Left cardiac atrium (tissue), 4 donors: ENCODE results near the gene GPS1. TPM values are rescaled to one million over a fixed set of nuclear protein-coding genes. Genes with fewer than 3 reads are reported as not detected.

ENCODE experiments used
- ATAC-seq, 2 donors: fragments of 200-7000 bp; cut with Tn5 transposase; one replicate each; pipeline ENCODE4 v1.9.1; 2020; ENCODE audit warnings: mild to moderate bottlenecking in 2 of 2, moderate library complexity in 2 of 2
- DNase-seq: peaks from one replicate; pipeline ENCODE4 v3.0.0-alpha.2; 2020
- intact Hi-C, 2 donors: fragments of 100-400 bp; cut with DNase I; formaldehyde crosslinking; loops; one replicate each; pipeline versions ENCODE4 v1.14.1 to v1.15.1; 2022 to 2023
- total RNA-seq, 2 donors: library from RNA; stranded (reverse); fragmentation: NEBNext Ultra II Directional; extraction: Animal tissue kit (Norgen Biotek cat#: 25700); gene quantifications; one replicate each; pipeline ENCODE4 v1.2.1, GENCODE V29; 2021
- donor health status: DM: no; HTN: yes; CAD: no.
- donor health status: DM: no; HTN: yes; CAD: no; lungs with severe emphysema.
- donor health status: DM: yes; HTN: yes; CAD: no.
- donor health status: Dilated cardiomyopathy.

The GPS1 gene
- total RNA-seq, 2 donors from 2014 or later, result 72.2 to 79.3 TPM

GRCh38 chr17:82103553-82104451, 52.1 kb downstream of the GPS1 start:
- DNase-seq (peak; percentile 64), ATAC-seq (peak; percentile 7 to 18)
- intact Hi-C loops, result no loop called here

- intact Hi-C loops, result no loop called here
- DNase-seq, result peak; percentile 8
- no peak for ATAC-seq
Observed at GRCh38 chr17:82104797-82105416, 53.2 kb downstream of the GPS1 start.

- intact Hi-C loops, result no loop called here
- DNase-seq, result no peak
- no peak for ATAC-seq
Observed at GRCh38 chr17:82105417-82105881, 53.8 kb downstream of the GPS1 start.

- no peak for DNase-seq
- intact Hi-C loops, result no loop called here
- ATAC-seq, result peak; percentile 16 to 52
Observed at GRCh38 chr17:82105882-82106687, 54.4 kb downstream of the GPS1 start.

- DNase-seq, result no peak
- intact Hi-C loops, result no loop called here
- ATAC-seq, result peak; percentile 1 to 42
Observed at GRCh38 chr17:82106688-82107305, 55.1 kb downstream of the GPS1 start.

Other genes starting within 250 kb of the GPS1 start
- gene GCGR, start 247.7 kb upstream of the GPS1 start, total RNA-seq, result not detected
- gene MCRIP1, start 218.6 kb upstream of the GPS1 start, total RNA-seq, result 10 to 100 TPM; 83.9 to 98.0 TPM
- not detected for gene PPP1R27, start 216.8 kb upstream of the GPS1 start, total RNA-seq
- 100 to 1,000 TPM; 403 to 414 TPM for gene P4HB, start 191.4 kb upstream of the GPS1 start, total RNA-seq
- 100 to 1,000 TPM; 168 to 252 TPM for gene ARHGDIA, start 180.6 kb upstream of the GPS1 start, total RNA-seq
- 10 to 100 TPM; 33.7 to 45.2 TPM for gene ALYREF, start 160.3 kb upstream of the GPS1 start, total RNA-seq
- gene ANAPC11, start 160.2 kb upstream of the GPS1 start, total RNA-seq, result 100 to 1,000 TPM; 133 to 155 TPM
- under 1 TPM; 0.21 to 0.24 TPM for gene NPB, start 149.7 kb upstream of the GPS1 start, total RNA-seq
- gene PCYT2, start 140.5 kb upstream of the GPS1 start, total RNA-seq, result 10 to 100 TPM; 21.8 to 22.2 TPM
- 1 to 10 TPM; 8.9 to 9.2 TPM for gene SIRT7, start 133.7 kb upstream of the GPS1 start, total RNA-seq
- 10 to 100 TPM; 20.9 to 25.1 TPM for gene MAFG, start 124.2 kb upstream of the GPS1 start, total RNA-seq
- gene PYCR1, start 114.6 kb upstream of the GPS1 start, total RNA-seq, result 10 to 100 TPM in 1 of 2 donors, 1 to 10 TPM in 1; 9.6 to 10.5 TPM
- under 1 TPM in 1 of 2 donors, not detected in 1; 0.50 TPM for gene MYADML2, start 104.7 kb upstream of the GPS1 start, total RNA-seq
- gene NOTUM, start 90.7 kb upstream of the GPS1 start, total RNA-seq, result not detected
- gene ASPSCR1, start 74.3 kb upstream of the GPS1 start, total RNA-seq, result 10 to 100 TPM; 16.9 to 24.4 TPM
- gene CENPX, start 29.0 kb upstream of the GPS1 start, total RNA-seq, result 10 to 100 TPM; 27.2 to 37.2 TPM
- gene LRRC45, start 28.6 kb upstream of the GPS1 start, total RNA-seq, result 1 to 10 TPM; 3.7 to 7.9 TPM
- 1 to 10 TPM; 3.8 to 4.2 TPM for gene RAC3, start 20.2 kb upstream of the GPS1 start, total RNA-seq
- 100 to 1,000 TPM; 132 to 161 TPM for gene DCXR, start 14.2 kb upstream of the GPS1 start, total RNA-seq
- 10 to 100 TPM; 16.4 to 22.4 TPM for gene RFNG, start 87 bp upstream of the GPS1 start, total RNA-seq
- 10 to 100 TPM; 59.2 to 65.4 TPM for gene DUS1L, start 13.9 kb downstream of the GPS1 start, total RNA-seq
- 100 to 1,000 TPM; 220 to 646 TPM for gene FASN, start 46.3 kb downstream of the GPS1 start, total RNA-seq
- gene CCDC57, start 160.9 kb downstream of the GPS1 start, total RNA-seq, result 10 to 100 TPM; 11.9 to 17.2 TPM
- 10 to 100 TPM; 18.4 to 35.7 TPM for gene SLC16A3, start 177.1 kb downstream of the GPS1 start, total RNA-seq
- 10 to 100 TPM; 63.6 to 88.2 TPM for gene CSNK1D, start 221.8 kb downstream of the GPS1 start, total RNA-seq